PC-9 (cell line): Measurements from ENCODE around the gene FOXO3. TPM values are rescaled to one million over a fixed set of nuclear protein-coding genes. Genes with fewer than 3 reads are reported as not detected.
A peak's percentile ranks its signal among the peaks of the same experiment; 100 is the strongest.

Experiments used
- BruUV-seq: library from RNA; stranded (reverse); fragments of 400-500 nt; replicated peaks from 2 replicates; lab custom pipeline; 2021; lab: Mats Ljungman, UMichigan
- CTCF ChIA-PET: fragments of 300-600 bp; sonication (Branson Sonifier 250); formaldehyde crosslinking; loops from one replicate; lab custom pipeline; 2022; ENCODE audit warnings: antibody characterized with exemption; lab: Charles Lee
- POLR2A ChIA-PET: fragments of 300-600 bp; sonication (Branson Sonifier 250); formaldehyde crosslinking; loops from one replicate; lab custom pipeline; 2022; ENCODE audit warnings: antibody characterized with exemption; ENCODE audit not compliant: unreplicated experiment; lab: Charles Lee
- DNase-seq, 2 experiments: peaks; one replicate each; pipeline versions ENCODE4 v3.0.0 to v3.0.0-alpha.2; 2015 to 2022; ENCODE audit warnings: mixed read lengths in 1 of 2
- H2AFZ ChIP-seq: fragments of 200-600 bp; sonication (generic); 2 replicates; pipeline ENCODE4 v1.8.1; 2017; ENCODE audit warnings: antibody characterized with exemption
- H3F3A ChIP-seq: fragments of 200-600 bp; sonication (generic); 2 replicates; pipeline ENCODE4 v1.8.1; 2017; ENCODE audit warnings: antibody characterized with exemption, mild to moderate bottlenecking, low read depth; ENCODE audit not compliant: insufficient read depth
- H3K27ac ChIP-seq: fragments of 200-600 bp; sonication (generic); 2 replicates; pipeline ENCODE4 v1.6.1; 2016; ENCODE audit warnings: mixed run types
- H3K27me3 ChIP-seq: fragments of 200-600 bp; sonication (generic); 2 replicates; pipeline ENCODE4 v1.6.1; 2016; ENCODE audit warnings: low read depth, mixed run types; ENCODE audit not compliant: insufficient read depth
- H3K36me3 ChIP-seq: fragments of 200-600 bp; sonication (generic); 2 replicates; pipeline ENCODE4 v1.6.1; 2016; ENCODE audit warnings: low read depth, mixed run types
- H3K4me1 ChIP-seq: fragments of 200-600 bp; sonication (generic); replicated peaks from 2 replicates; pipeline ENCODE4 v1.6.1; 2016; ENCODE audit warnings: mixed run types; ENCODE audit not compliant: insufficient read depth
- H3K4me2 ChIP-seq: fragments of 200-600 bp; sonication (generic); 2 replicates; pipeline ENCODE4 v1.6.1; 2017; ENCODE audit warnings: mixed run types
- H3K4me3 ChIP-seq: fragments of 200-600 bp; sonication (generic); 2 replicates; pipeline ENCODE4 v1.6.1; 2016; ENCODE audit warnings: mixed run types
- H3K79me2 ChIP-seq: fragments of 200-600 bp; sonication (generic); 2 replicates; pipeline ENCODE4 v1.6.1; 2017; ENCODE audit warnings: low read depth, mixed run types
- H3K9me2 ChIP-seq: fragments of 200-600 bp; sonication (generic); 2 replicates; pipeline ENCODE4 v1.8.1; 2017; ENCODE audit warnings: mild to moderate bottlenecking; ENCODE audit not compliant: insufficient read depth
- H3K9me3 ChIP-seq: fragments of 200-600 bp; sonication (generic); 2 replicates; pipeline ENCODE4 v1.8.1; 2016; ENCODE audit warnings: low read depth; ENCODE audit not compliant: insufficient read depth
- H4K20me1 ChIP-seq: fragments of 200-600 bp; sonication (generic); 2 replicates; pipeline ENCODE4 v1.8.1; 2017; ENCODE audit not compliant: insufficient read depth
- EZH2 ChIP-seq: fragments of 200-600 bp; sonication (generic); IDR thresholded peaks from 2 replicates; pipeline ENCODE4 v1.8.0; 2017; ENCODE audit warnings: antibody characterized with exemption, low read depth
- intact Hi-C: fragments of 100-400 bp; cut with micrococcal nuclease; formaldehyde crosslinking; loops from one replicate; pipeline ENCODE4 v1.10.0; 2022; ENCODE audit not compliant: unreplicated experiment
- total RNA-seq: library from RNA; stranded (reverse); gene quantifications from 2 replicates; pipeline ENCODE4 v1.2.3, GENCODE V29; 2021
- TF ChIP-seq, protein P1 (sequence below): fragments of 200-600 bp; sonication (generic); conservative IDR thresholded peaks from 2 replicates; pipeline ENCODE4 v1.6.1; 2017; ENCODE audit warnings: mixed run types, antibody characterized with exemption, mild to moderate bottlenecking, moderate library complexity

FOXO3 gene
- total RNA-seq, 1 experiment from 2014 or later, result 59.4 TPM

DNA sequence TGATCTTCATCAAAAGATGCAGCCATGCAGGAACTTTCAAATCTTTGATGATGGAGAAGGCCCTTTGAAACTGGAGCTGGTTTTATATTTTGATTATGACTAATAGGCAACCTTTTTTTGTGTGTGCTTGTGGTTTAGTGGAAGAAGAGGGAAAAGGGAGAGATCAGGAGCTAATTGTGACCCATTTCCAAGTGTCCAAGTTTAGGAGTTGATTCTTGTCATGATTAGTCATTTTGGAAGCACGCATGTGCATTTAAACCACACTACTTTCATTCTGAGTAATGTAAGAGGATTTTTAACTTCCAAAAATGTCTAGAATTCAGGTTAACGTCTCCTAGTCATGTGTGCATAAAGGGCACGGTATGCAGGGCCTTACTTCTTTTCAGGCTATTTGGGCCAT lies 3.5 kb downstream of the FOXO3 start:
- Histone ChIP-seq H3F3A (peaks cover 42% of the 10 kb centered on the region), H3K4me2 (peak overlapping the region; percentile 95), H3K9me2 (no peaks in the 10 kb centered on the region), H3K9me3 (no peaks in the 10 kb centered on the region), H3K4me1 (peaks cover 37% of the 10 kb centered on the region), H3K79me2 (peaks cover 86% of the 10 kb centered on the region), H3K4me3 (peak overlapping the region; percentile 99), H2AFZ (no peak overlapping the region), H4K20me1 (peaks cover 53% of the 10 kb centered on the region), H3K27me3 (no peaks in the 10 kb centered on the region), H3K36me3 (peaks cover 32% of the 10 kb centered on the region), H3K27ac (peak overlapping the region; percentile 84)
- POLR2A ChIA-PET, result interaction anchor here (0.6 kb wide), 2 partner anchors 168 to 906 kb away, joined by 3 to 17 read pairs; no protein-coding TSS in a partner anchor
- peak in 1 of 2 experiments; percentile 98 for DNase-seq
- no peak for TF ChIP-seq EZH2
- TF ChIP-seq, protein P1, sequence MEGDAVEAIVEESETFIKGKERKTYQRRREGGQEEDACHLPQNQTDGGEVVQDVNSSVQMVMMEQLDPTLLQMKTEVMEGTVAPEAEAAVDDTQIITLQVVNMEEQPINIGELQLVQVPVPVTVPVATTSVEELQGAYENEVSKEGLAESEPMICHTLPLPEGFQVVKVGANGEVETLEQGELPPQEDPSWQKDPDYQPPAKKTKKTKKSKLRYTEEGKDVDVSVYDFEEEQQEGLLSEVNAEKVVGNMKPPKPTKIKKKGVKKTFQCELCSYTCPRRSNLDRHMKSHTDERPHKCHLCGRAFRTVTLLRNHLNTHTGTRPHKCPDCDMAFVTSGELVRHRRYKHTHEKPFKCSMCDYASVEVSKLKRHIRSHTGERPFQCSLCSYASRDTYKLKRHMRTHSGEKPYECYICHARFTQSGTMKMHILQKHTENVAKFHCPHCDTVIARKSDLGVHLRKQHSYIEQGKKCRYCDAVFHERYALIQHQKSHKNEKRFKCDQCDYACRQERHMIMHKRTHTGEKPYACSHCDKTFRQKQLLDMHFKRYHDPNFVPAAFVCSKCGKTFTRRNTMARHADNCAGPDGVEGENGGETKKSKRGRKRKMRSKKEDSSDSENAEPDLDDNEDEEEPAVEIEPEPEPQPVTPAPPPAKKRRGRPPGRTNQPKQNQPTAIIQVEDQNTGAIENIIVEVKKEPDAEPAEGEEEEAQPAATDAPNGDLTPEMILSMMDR, result no peak
- BruUV-seq, result no TSS peak
- CTCF ChIA-PET, result interaction anchor here (0.9 kb wide), 1 partner anchor 329 kb away, joined by 4 read pairs; no protein-coding TSS in a partner anchor
- intact Hi-C loops, result loop anchor here (1.0 kb wide), 1 partner anchor 125 kb away; no protein-coding TSS in a partner anchor

DNA sequence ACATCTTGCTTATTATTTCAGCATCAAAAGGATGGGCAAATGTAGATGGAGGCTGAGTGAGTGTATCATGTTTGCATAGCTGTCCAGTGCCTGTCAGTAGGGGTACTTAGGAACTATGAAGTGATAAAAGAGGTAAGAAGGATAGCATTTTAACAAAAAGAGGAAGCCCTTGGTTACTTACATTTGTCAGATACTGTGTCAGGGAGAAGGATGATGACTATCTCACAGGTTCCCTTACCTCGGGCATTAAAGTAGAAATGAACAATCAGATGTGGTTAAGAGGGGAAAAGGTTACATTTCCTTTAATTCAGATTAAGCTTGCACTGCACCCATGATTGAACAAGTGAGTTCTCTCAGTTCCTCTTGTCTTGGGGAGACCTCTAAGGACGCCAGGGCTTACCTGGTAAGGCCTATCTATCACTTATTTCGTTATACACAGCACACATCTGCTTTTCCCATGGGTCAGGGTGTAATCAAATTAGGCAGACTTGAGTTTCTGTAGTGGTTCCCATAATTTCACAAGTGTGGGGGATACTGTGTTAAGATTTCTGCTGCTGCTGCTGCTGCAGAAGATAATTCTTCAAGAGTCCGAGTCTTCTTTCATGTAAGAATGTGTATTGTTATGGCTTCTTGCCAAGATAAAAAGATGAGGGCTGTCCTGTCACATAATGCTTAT lies 4.5 kb downstream of the FOXO3 start:
- intact Hi-C loops, result no loop called here
- Histone ChIP-seq H3F3A (peaks cover 39% of the 10 kb centered on the region), H3K79me2 (peaks cover 91% of the 10 kb centered on the region), H3K27me3 (no peaks in the 10 kb centered on the region), H3K36me3 (peaks cover 37% of the 10 kb centered on the region), H3K4me2 (peak overlapping the region; percentile 95), H3K4me1 (peaks cover 37% of the 10 kb centered on the region), H3K27ac (peak overlapping the region; percentile 84), H3K4me3 (peak overlapping the region; percentile 99), H4K20me1 (peaks cover 62% of the 10 kb centered on the region), H2AFZ (no peak overlapping the region), H3K9me2 (no peaks in the 10 kb centered on the region), H3K9me3 (no peaks in the 10 kb centered on the region)
- CTCF ChIA-PET, result interaction anchor here (0.9 kb wide), 1 partner anchor 328 kb away, joined by 4 read pairs; no protein-coding TSS in a partner anchor
- peak in 1 of 2 experiments; percentile 67 for DNase-seq
- POLR2A ChIA-PET, result interaction anchor here (0.7 kb wide), 1 partner anchor 170 kb away, joined by 10 read pairs; no protein-coding TSS in a partner anchor
- TF ChIP-seq, protein P1, result no peak
- no peak for TF ChIP-seq EZH2
- no TSS peak for BruUV-seq

DNA sequence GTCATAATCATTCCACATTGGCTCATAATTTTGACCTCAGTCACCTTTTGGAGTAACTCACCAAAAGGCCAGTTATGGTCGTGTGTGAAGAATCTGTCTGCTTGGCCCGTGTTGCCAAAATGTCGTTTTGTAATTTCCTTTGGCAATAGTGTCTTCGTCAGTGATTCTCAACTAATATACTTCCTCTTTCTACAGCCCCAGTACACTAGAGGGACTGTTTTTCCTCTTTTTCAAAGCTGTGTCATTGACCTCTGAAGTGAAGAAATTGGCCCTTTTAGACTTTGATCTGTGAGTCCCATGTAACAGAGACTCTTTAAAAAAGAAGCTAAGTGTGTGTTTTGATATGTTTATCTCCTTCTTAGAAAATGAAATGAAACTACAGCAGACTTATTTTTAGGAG lies 5.2 kb downstream of the FOXO3 start:
- peak overlapping the region; percentile 99; the same call in 1 of the 2 replicates for H3K4me3 ChIP-seq
- peak in 1 of 2 experiments; percentile 71 for DNase-seq
- no peak for TF ChIP-seq EZH2
- TF ChIP-seq, protein P1, result no peak

More for the DNA sequence above, 5.2 kb downstream of the FOXO3 start:
- POLR2A ChIA-PET, result no interaction called here
- intact Hi-C loops, result no loop called here
- H3K27me3 ChIP-seq, result no peaks in the 10 kb centered on the region
- H3K9me2 ChIP-seq, result no peaks in the 10 kb centered on the region
- H3K4me1 ChIP-seq, result peaks cover 37% of the 10 kb centered on the region
- H2AFZ ChIP-seq, result no peak overlapping the region
- H3K27ac ChIP-seq, result peak overlapping the region; percentile 84
- H3K79me2 ChIP-seq, result peaks cover 95% of the 10 kb centered on the region
- CTCF ChIA-PET, result no interaction called here
- H3K9me3 ChIP-seq, result no peaks in the 10 kb centered on the region
- peak overlapping the region; percentile 95 for H3K4me2 ChIP-seq
- H3K36me3 ChIP-seq, result peaks cover 44% of the 10 kb centered on the region
- H4K20me1 ChIP-seq, result peaks cover 69% of the 10 kb centered on the region
- BruUV-seq, result no TSS peak
- peaks cover 38% of the 10 kb centered on the region for H3F3A ChIP-seq
